ENCODE data around the gene PTPRD.
"Not testable (repeated sequence)": the region's sequence is repeated elsewhere in the genome, so short reads cannot be mapped to it uniquely, and the experiment has no call there.

PTPRD gene

DNA sequence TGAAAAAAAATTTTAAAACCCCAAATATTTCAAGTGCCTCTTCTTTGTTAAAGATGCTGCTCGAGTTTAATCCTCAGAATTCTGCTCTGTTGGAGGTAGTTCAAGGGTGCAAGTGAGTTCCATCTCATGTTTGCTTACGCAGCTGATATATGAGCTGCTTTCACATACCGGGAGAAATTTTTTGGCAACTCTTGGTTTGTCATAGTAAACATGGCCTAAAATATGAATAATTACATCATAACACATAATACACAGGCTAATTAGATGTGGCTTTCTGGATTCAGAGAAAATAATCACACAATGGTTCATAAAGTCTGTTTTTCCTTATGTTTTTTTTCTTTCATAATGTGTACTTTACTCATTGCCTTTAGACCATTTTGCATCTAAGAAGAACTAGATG is 1134.1 kb downstream of the PTPRD start:
- DNase-seq (ENCODE audit: low read depth, low spot score), result no peak

DNA sequence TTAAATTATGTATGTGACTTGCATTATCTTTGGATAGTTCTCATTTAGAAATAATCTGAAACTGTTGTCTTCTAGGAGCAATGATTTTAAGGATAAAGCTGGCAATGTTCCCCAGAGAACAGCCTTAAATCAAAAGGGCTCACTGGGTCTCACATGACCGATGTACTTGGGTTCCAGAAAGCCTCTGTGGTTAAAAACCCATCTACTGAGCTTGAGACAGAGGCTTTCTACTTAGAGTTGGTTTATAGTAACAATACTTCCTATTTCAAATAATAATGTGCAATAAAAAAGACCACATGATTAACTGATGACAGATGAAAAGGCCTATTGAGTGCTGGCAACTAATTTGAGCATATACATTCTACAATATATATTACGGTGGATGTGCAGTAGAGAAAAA is 1143.5 kb downstream of the PTPRD start:
- no peak for DNase-seq (ENCODE audit: low read depth, low spot score)
- H3K27ac ChIP-seq, result no peak overlapping the region

More for the DNA sequence above, 1134.1 kb downstream of the PTPRD start:
- H3K27ac ChIP-seq, result no peak overlapping the region

DNA sequence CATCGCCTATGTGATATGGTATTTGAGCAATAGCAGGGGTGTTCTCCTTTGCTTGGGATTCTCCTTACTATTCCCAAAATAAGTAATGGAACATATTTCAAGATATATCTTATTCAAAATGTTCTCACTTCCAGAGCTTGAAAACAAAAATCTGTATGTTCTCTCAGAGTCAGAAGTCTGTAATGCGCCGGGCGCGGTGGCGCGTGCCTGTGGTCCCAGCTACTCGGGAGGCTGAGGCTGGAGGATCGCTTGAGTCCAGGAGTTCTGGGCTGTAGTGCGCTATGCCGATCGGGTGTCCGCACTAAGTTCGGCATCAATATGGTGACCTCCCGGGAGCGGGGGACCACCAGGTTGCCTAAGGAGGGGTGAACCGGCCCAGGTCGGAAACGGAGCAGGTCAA is 1170.9 kb downstream of the PTPRD start:
- DNase-seq (ENCODE audit: low read depth, low spot score); H3K27ac ChIP-seq: not testable (repeated sequence)

DNA sequence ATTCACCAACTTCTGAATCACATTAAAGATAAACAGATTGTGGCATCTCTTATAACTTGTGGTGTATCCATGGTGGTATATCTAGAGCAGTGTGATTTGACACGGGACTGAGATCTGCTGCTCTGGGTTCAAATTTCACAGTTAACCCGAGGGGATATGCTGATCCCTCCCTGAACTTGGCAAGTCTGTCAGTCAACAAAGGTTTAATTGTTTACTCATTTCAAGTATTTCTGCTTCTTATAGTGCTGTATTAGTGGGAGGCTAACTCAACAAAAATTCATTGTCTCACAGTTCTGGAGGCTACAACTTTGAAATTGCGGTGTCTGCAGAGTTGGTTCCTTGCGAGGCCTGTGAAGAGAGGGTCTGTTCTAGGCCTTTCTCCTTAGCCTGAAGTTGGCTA is 1175.2 kb downstream of the PTPRD start:
- no peak overlapping the region for H3K27ac ChIP-seq
- DNase-seq (ENCODE audit: low read depth, low spot score), result no peak

DNA sequence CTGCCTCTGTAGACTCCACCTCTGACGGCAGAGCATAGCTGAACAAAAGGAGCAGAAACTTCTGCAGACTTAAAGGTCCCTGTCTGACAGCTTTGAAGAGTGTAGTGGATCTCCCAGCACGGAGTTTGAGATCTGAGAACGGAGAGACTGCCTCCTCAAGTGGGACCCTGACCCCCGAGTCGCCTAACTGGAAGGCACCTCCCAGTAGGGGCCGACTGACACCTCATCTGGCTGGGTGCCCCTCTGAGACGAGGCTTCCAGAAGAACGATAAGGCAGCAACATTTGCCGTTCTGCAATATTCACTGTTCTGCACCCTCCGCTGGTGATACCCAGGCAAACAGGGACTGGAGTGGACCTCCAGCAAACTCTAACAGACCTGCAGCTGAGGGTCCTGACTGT is 1186.3 kb downstream of the PTPRD start:
- DNase-seq (ENCODE audit: low read depth, low spot score); H3K27ac ChIP-seq: not testable (repeated sequence)

DNA sequence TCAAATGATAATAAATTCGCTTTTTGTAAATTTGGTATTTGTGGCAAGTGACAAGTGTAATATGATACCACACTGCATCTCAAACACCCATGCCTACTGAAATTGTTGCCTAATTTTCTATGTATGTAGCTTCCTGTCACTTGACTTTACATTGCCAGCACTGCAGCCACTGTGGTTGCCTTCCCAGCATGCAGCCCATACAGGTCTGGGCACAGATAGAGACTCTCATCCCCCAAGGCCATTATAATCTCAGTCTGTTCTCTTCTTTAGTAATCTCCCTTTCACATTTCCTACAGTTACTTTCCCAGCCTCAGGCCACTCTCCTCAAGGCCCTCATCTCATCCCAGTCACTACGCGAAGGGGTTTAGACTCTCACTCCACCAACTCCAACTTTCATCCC is 1200.6 kb downstream of the PTPRD start:
- DNase-seq (ENCODE audit: low read depth, low spot score), result no peak
- H3K27ac ChIP-seq, result no peak overlapping the region

DNA sequence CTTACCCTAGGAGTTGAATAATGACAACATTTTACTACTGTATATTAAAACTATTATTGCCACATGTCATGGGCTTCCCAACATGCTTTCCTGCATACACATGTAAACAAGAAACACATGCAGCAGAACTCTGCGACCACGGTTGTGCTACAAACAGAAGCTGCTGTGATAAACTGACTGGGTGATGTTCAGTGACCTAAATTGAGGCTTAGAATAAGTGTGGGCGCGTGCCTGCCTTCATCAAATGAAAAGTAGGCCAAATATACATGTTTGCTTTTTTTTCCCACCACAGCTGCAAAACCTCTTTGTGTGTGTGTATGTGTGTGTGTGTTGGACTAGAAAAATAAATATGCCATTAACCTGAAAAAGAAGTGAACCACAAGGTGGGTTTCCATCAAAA is 1202.1 kb downstream of the PTPRD start:
- H3K27ac ChIP-seq, result no peak overlapping the region
- DNase-seq (ENCODE audit: low read depth, low spot score), result no peak

DNA sequence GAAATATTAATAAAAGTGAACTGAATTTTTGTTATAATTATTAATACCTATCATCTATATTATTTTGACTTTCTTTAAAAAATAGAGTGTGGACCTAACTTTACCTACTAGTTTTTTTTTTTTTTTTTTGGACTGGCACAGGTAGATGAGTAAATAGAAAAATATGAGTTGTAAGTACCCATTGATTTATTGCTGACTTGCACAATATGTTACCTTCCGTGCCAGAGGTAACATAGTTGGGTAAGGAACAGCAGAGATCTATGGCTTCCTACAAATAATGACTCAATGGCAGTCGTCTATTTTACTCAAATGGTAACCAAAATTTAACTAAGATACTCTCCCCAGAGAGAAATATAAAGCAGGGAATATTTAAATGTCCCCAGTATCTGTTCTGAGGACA is 1212.8 kb downstream of the PTPRD start:
- no peak for DNase-seq (ENCODE audit: low read depth, low spot score)
- H3K27ac ChIP-seq, result no peak overlapping the region

DNA sequence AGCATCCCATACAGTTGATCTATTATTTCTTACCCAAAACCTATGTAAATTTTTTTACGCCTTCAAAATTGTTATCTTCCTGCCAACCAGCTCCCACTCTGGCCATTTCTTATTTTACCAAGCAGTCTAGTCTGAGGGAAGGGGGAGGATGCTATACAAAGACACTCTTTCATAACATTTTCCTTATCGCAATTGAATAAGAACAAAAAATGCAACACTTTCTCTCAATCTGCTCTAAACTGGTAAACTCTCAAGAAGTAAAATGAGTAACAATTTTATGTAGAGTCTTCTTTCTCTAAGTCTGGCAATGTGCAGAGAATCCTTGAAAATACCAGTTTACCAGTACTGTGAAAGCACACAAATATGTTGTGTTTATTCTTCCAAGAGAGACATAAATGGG is 1216.3 kb downstream of the PTPRD start:
- H3K27ac ChIP-seq, result no peak overlapping the region
- no peak for DNase-seq (ENCODE audit: low read depth, low spot score)

DNA sequence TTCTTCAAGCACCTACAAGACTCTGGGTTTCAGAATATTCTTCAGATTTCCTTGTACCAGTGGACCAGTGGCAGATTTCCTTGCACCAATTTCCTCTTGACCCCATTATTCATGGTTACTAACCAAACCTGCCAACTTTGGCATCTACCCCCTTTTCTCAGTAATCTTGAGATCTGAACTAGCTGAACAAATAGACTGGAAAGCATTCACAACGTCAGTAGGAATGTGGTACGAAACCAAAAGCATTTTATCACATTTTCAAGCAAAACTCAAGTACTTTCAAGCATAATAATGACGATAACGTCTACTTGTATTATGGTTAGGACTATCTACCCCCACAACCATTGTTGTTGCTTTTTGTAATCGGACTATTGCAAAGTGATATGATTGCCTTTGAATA is 1217.3 kb downstream of the PTPRD start:
- no peak for DNase-seq (ENCODE audit: low read depth, low spot score)
- no peak overlapping the region for H3K27ac ChIP-seq

DNA sequence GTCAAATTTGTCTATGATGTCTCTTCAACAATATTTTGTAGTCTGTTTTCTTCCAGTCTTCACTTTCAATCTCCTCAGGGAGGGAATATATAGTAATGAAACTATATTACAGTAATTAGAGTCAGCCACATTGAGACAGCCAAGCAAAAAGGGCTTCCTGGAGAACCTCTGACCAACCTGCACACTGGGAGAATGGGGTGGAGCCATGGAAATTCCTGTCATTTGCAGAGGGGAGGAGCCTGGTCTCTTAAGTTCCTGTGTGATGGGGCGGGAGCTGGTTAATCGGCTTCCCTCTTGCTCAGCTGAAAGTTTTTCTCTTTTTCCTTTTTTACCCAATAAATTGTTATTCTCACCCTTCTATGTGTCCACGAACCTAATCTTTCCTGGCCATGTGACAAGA is 1220.0 kb downstream of the PTPRD start:
- H3K27ac ChIP-seq, result no peak overlapping the region
- DNase-seq (ENCODE audit: low read depth, low spot score), result no peak

DNA sequence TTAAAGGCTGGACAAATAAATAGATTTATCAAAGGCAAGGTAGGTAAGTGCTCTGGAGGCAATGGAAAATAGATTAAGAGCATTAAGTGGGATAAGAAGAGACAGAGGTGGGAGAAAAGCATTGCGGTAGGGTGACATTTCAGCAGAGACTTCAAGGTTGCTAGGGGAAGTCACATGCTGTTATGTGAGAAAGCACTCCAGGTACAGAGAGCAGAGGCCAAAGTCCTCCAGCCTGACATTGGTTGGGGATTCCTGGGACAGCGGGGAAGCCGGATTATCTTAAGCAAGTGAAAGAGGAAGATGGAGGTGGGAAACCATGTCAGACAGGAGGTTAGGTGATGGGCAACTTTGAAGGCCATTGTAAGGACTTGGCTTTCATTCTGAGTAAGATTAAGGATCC is 1222.9 kb downstream of the PTPRD start:
- no peak overlapping the region for H3K27ac ChIP-seq

DNA sequence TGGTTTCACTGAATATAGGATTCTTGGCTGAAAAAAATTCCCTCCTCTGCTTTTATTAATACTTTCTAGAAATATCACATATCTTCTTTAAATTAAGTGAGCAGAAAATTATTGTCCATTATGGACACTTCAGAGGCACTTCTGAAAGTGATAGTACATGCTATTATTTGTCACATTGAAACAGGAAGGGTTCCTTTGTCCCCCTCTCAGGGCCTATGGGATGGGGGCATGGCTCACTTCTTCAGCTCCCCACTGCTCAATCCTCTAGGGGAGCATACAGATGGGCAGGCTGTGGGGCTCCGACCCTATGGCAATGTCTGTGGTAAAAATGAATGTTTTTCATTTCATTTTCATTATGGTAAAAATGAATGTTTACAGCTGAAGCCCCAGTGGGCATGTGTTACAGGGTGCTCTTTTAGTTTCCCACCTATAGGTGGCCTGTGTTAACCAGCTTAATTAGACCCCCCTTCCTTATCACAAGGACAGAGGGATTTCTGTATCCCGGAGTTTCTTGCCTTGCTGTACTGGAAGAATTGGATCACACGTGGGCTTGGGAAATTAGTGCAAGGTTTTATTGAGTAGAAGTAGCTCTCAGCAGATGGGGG is 1225.2 kb downstream of the PTPRD start:
- H3K27ac ChIP-seq, result no peak overlapping the region
- no peak for DNase-seq (ENCODE audit: low read depth, low spot score)

More for the DNA sequence above, 1222.9 kb downstream of the PTPRD start:
- DNase-seq (ENCODE audit: low read depth, low spot score), result no peak

DNA sequence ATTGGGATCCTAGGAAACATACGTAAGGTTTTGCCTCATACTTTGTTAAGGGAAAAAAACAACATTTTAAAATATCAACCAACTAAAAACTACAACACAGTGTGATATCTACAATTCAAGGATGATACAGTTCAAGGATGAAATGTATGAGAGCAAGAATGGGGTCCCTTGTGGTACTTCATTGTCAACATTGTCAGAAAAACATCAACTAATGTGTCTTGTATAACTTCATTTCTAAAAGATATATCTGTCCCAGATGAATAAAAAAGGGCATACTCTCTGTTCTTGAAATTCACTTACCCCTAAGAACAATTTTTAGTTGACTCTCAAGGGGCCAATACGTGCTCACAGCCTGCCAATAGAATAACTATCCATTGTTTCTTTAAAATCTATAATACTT is 1250.5 kb downstream of the PTPRD start:
- H3K27ac ChIP-seq, result no peak overlapping the region
- DNase-seq (ENCODE audit: low read depth, low spot score), result no peak

DNA sequence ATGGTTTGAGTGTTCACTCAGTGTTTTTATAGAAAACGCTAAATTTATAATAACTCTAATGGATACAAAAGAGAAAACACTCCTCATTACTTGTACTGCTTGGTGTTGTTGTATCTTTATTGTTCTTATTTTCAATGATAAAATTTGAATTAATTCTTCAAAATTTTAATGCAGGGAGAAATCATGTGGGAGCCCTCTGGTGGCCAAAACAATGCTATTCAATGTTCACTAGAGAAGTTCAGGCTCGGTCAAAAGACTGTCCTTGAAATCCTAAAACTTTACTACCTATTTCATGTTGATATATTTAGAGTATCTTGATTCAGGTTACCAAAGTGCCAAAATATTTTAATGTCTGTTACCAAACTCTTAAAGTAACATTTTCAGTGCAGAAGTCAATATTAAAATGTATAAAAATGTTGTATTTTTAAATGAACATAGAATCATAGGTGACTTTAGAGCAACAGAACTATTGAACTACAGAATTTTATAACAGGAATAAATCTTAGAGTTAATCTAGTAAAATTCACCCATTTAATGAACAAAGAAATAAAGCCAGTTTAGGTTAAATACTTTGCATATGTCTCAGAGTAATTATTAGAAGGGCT is 1259.8 kb downstream of the PTPRD start:
- no peak for DNase-seq (ENCODE audit: low read depth, low spot score)
- H3K27ac ChIP-seq, result no peak overlapping the region

DNA sequence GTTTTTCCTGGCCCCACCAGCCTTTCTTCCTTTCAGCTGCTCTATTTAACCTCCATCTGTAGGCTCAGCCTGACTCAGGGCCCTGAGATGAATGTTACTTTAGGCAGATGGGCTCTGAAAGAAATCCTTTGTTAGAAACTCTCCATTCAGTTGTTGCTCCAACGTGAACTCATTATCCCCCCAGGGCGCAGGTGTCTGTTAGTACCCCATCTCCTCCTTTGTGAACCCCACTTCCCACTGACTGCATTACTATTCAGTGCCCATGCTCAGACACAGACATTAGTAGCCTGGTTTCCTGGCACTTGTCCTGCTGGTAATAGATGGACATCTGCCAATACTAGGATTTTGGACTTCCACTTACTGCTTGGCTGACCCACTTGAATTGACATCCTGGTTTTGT is 1271.6 kb downstream of the PTPRD start:
- H3K27ac ChIP-seq, result no peak overlapping the region
- no peak for DNase-seq (ENCODE audit: low read depth, low spot score)

DNA sequence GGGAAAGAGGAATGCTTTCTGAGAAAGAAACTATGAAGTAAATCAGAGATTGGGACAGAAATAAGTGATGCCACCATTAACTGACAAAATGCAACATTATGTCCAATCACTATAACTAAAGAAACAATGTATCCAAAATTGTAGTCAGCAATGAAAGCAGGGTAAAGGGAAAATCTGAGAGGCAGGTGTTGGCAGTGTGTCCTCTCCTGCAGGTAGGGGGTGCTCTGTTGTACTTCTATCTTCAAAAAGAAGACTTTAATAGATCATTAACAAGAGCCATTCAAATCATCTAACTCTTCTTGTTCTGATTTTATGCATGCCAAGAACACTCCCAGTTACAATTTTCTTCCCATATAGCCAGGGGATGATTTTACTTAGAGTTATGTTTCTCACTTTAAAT is 1275.7 kb downstream of the PTPRD start:
- no peak overlapping the region for H3K27ac ChIP-seq
- no peak for DNase-seq (ENCODE audit: low read depth, low spot score)

DNA sequence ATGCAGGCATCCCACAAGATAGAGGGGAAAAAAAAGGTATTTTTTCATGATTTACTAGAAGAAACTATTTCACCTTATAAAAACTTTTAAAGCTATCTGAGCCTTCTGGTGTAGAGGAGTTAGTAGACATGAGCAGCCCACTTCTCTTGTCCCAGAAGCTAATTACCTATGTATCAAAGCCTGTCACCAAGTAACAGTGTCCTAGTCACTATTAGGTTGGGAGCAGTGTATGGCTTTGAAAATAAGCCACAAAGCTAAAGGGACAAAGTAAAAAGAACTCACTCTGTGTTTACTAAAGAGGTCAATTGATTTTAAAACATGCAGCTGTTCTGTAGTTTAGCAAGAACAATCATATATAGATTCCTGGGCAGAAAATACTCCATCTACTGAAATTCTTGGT is 1286.1 kb downstream of the PTPRD start:
- no peak for DNase-seq (ENCODE audit: low read depth, low spot score)
- H3K27ac ChIP-seq, result no peak overlapping the region

DNA sequence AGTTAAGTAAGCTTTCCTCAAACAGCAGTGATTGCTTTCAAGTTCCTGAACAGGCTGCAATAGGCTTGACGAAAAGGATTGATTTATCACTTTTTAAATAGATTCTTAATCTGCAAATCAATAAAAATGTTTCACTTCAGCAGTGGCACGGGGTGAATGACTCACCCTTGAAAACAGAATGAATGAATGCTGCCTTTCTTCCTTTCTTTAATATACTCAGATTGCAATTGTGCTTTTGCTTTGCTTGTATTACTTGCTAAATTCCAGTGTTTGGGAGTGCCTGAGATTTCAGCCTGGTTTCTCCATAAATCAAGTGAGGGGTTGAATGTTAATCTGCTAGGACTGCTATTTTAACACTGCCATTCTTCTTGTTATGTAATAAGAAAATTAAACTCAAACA is 1293.8 kb downstream of the PTPRD start:
- DNase-seq (ENCODE audit: low read depth, low spot score), result no peak
- no peak overlapping the region for H3K27ac ChIP-seq

DNA sequence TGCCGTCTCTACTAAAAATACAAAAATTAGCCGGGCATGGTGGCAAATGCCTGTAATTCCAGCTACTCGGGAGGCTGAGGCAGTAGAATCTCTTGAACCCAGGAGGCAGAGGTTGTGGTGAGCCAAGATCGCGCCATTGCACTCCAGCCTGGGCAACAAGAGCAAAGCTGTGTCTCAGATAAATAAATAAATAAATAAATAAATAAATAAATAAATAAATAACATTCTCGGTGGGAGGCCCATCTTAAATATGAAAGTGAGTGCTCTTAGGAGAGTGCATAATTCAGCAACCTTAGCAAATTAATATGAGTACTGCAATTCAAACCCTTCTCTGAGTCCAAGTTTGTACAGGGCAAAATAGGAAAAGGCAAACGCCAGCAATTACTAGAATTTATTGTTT is 1302.1 kb downstream of the PTPRD start:
- H3K27ac ChIP-seq; DNase-seq (ENCODE audit: low read depth, low spot score): not testable (repeated sequence)

DNA sequence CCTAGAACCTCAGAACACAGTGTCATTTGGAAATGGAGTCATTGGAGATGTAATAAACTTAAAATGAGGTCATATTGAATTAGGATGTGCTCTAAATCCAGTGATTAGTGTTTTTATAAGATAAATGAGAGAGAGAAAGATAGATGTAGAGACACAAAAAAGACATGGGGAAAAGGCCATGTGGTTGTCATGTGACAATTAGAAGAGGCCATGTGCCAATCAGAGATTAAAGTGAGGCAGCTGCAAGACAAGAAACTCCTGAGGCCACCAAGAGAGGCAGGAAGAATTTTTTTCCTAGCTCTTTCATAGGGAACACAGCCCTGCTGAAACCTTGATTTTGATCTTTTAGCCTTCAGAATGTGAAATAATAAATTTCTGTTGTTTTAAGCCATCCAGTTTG is 1307.2 kb downstream of the PTPRD start:
- DNase-seq (ENCODE audit: low read depth, low spot score), result no peak

DNA sequence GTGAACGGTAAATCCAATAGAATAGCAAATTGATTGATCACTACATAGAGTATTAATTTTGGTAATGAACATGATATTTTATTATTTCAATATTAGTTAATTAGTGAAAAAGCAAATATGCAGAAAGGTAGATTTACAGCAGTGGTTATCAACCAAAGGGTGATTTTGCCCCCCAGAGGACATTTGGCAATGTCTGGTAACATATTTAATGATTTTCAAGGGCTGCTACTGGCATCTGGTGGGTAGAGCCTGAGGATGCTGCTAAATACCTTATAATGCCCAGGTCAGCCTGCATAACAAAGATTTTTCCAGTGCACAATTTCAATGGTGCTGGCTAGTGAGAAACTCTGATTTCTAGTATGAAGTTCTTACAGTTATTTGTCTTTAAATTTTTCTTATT is 1313.7 kb downstream of the PTPRD start:
- no peak for DNase-seq (ENCODE audit: low read depth, low spot score)

More for the DNA sequence above, 1307.2 kb downstream of the PTPRD start:
- H3K27ac ChIP-seq, result no peak overlapping the region

More for the DNA sequence above, 1313.7 kb downstream of the PTPRD start:
- no peak overlapping the region for H3K27ac ChIP-seq
